OCI-LY7 (cell line): ENCODE measurements around the gene R3HDML. TPM values are rescaled to one million over a fixed set of nuclear protein-coding genes. Genes with fewer than 3 reads are reported as not detected.

Experiments
- BruUV-seq: library from RNA; stranded (reverse); fragments of 400-500 nt; replicated peaks from 2 replicates; lab custom pipeline; 2021; lab: Mats Ljungman, UMichigan
- CTCF ChIA-PET: fragments of 300-600 bp; sonication (Branson Sonifier 250); formaldehyde crosslinking; loops from one replicate; lab custom pipeline; 2022; ENCODE audit warnings: antibody characterized with exemption; ENCODE audit not compliant: unreplicated experiment; lab: Charles Lee
- POLR2A ChIA-PET: fragments of 300-600 bp; sonication (Branson Sonifier 250); formaldehyde crosslinking; loops from one replicate; lab custom pipeline; 2022; ENCODE audit warnings: antibody characterized with exemption; lab: Charles Lee
- DNase-seq: peaks from one replicate; pipeline ENCODE4 v3.0.0-alpha.2; 2015; ENCODE audit warnings: low spot score
- H2AFZ ChIP-seq: fragments of 200-600 bp; sonication (generic), shearing (Covaris generic); 2 replicates; pipeline ENCODE4 v1.6.1; 2014; ENCODE audit warnings: mild to moderate bottlenecking, antibody characterized with exemption, low read length, moderate library complexity
- H3K27ac ChIP-seq: fragments of 200-600 bp; sonication (generic); 2 replicates; pipeline ENCODE4 v1.5.1; 2014; ENCODE audit warnings: mixed run types, low read depth, mild to moderate bottlenecking, moderate library complexity, low read length, inconsistent platforms; ENCODE audit not compliant: poor library complexity, severe bottlenecking
- H3K36me3 ChIP-seq: fragments of 200-600 bp; sonication (generic); 2 replicates; pipeline ENCODE4 v1.6.1; 2014; ENCODE audit warnings: mild to moderate bottlenecking, antibody characterized with exemption, low read length, moderate library complexity, mixed read lengths; ENCODE audit not compliant: insufficient read depth
- H3K4me1 ChIP-seq: fragments of 200-600 bp; sonication (generic); 2 replicates; pipeline ENCODE4 v1.5.1; 2014; ENCODE audit warnings: mild to moderate bottlenecking, low read length; ENCODE audit not compliant: insufficient read depth, poor library complexity, severe bottlenecking
- H3K4me2 ChIP-seq: fragments of 200-600 bp; sonication (generic); 2 replicates; pipeline ENCODE4 v1.6.1; 2014; ENCODE audit warnings: mild to moderate bottlenecking, low read length
- H3K4me3 ChIP-seq: fragments of 200-600 bp; sonication (generic); 2 replicates; pipeline ENCODE4 v1.5.1; 2014; ENCODE audit warnings: mild to moderate bottlenecking, low read depth, low read length; ENCODE audit not compliant: poor library complexity, severe bottlenecking
- H3K79me2 ChIP-seq: fragments of 200-600 bp; sonication (generic); 2 replicates; pipeline ENCODE4 v1.6.1; 2016; ENCODE audit warnings: low read depth, mild to moderate bottlenecking, low read length, moderate library complexity, mixed read lengths; ENCODE audit not compliant: insufficient read depth
- H3K9me2 ChIP-seq: fragments of 200-600 bp; sonication (generic); 2 replicates; pipeline ENCODE4 v1.6.1; 2016; ENCODE audit warnings: mild to moderate bottlenecking, low read length, mixed read lengths; ENCODE audit not compliant: insufficient read depth
- H3K9me3 ChIP-seq: fragments of 200-600 bp; sonication (generic); 2 replicates; pipeline ENCODE4 v1.6.1; 2014; ENCODE audit warnings: mild to moderate bottlenecking, mixed run types, low read length, mixed read lengths
- H4K20me1 ChIP-seq: fragments of 200-600 bp; sonication (generic); 2 replicates; pipeline ENCODE4 v1.6.1; 2014; ENCODE audit warnings: mild to moderate bottlenecking, antibody characterized with exemption, low read length, moderate library complexity, mixed read lengths; ENCODE audit not compliant: insufficient read depth
- CTCF ChIP-seq: fragments of 200-600 bp; sonication (generic); conservative IDR thresholded peaks from 2 replicates; pipeline ENCODE4 v1.5.1; 2014; ENCODE audit warnings: mild to moderate bottlenecking, antibody characterized with exemption, low read length, moderate library complexity, mixed read lengths
- EZH2phosphoT487 ChIP-seq: fragments of 200-600 bp; sonication (generic); IDR thresholded peaks from 2 replicates; pipeline ENCODE4 v1.6.1; 2018; ENCODE audit warnings: low read depth, borderline replicate concordance, mild to moderate bottlenecking, mixed run types, antibody characterized with exemption, low read length, moderate library complexity, mixed read lengths
- intact Hi-C: fragments of 100-400 bp; cut with micrococcal nuclease; formaldehyde crosslinking; loops from one replicate; pipeline ENCODE4 v1.10.0; 2022; ENCODE audit not compliant: unreplicated experiment
- total RNA-seq, 2 experiments: library from RNA; depleted of rRNA in 1 of 2; stranded (reverse); fragments of >200 nt in 1 of 2; shearing (Covaris generic) in 1 of 2; gene quantifications; 2 replicates each; pipeline ENCODE4 v1.2.3, GENCODE V29; 2014 to 2022

Gene R3HDML
- total RNA-seq, 2 experiments from 2014 or later: not detected

DNA sequence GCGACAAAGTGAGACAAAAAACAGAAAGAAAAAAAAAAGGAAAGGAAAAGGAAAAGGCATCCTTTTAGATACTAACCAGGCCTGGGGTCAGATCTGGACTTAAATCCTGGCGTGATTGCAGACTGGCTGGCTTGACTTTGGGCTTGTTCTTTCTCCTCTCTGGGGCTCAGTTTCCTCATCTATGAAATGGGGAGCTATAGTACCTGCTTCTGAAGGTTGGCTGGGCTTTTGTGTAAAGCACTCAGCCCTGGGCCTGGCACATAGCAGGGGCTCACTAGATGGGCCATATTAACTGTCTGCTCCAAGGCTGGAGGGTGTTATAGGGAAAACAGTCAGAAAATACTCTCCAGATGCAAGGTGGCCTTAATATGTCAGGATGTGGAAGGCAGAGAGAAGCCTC lies 1.2 kb upstream of the R3HDML start:
- Histone ChIP-seq H3K9me3 (no peaks in the 10 kb centered on the region), H3K9me2 (no peaks in the 10 kb centered on the region), H3K4me3 (no peak overlapping the region), H3K27ac (no peak overlapping the region), H4K20me1 (no peaks in the 10 kb centered on the region), H2AFZ (no peak overlapping the region), H3K4me1 (no peaks in the 10 kb centered on the region), H3K36me3 (no peaks in the 10 kb centered on the region), H3K79me2 (no peaks in the 10 kb centered on the region), H3K4me2 (no peak overlapping the region)
- POLR2A ChIA-PET: no interaction called here
- CTCF ChIA-PET: no interaction called here
- intact Hi-C loops: no loop called here
- BruUV-seq: no TSS peak
- DNase-seq: no peak
- TF ChIP-seq CTCF: no peak
- no peak for TF ChIP-seq EZH2phosphoT487

DNA sequence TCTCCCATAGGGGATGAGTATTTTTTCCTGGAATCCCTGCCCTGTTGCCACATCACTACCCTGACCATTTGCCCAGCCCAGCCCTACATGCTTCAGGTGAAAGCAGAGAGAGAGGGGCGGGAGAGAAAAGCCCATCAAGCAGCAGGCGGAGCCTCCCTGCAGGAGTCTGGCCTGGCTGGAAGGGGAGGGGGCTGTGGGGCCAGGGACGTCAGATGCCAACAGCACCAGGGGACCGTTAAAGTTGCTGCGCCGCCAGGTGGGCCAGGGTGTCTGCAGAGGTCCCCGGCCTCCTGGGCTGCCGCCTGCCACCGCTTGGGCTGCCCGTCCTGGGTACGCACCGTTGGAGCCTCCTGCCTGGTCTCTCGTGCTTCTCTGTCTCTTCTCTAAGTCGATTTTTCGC lies 757 bp upstream of the R3HDML start:
- intact Hi-C loops: no loop called here
- no peaks in the 10 kb centered on the region for H3K36me3 ChIP-seq
- TF ChIP-seq CTCF (no peak), EZH2phosphoT487 (no peak)
- POLR2A ChIA-PET: no interaction called here
- H3K4me2 ChIP-seq: no peak overlapping the region
- no peaks in the 10 kb centered on the region for H4K20me1 ChIP-seq
- H3K4me1 ChIP-seq: no peaks in the 10 kb centered on the region
- BruUV-seq: no TSS peak
- H3K9me2 ChIP-seq: no peaks in the 10 kb centered on the region
- DNase-seq: no peak
- H3K9me3 ChIP-seq: no peaks in the 10 kb centered on the region
- CTCF ChIA-PET: no interaction called here
- no peak overlapping the region for H3K27ac ChIP-seq
- no peak overlapping the region for H3K4me3 ChIP-seq
- H2AFZ ChIP-seq: no peak overlapping the region
- no peaks in the 10 kb centered on the region for H3K79me2 ChIP-seq

DNA sequence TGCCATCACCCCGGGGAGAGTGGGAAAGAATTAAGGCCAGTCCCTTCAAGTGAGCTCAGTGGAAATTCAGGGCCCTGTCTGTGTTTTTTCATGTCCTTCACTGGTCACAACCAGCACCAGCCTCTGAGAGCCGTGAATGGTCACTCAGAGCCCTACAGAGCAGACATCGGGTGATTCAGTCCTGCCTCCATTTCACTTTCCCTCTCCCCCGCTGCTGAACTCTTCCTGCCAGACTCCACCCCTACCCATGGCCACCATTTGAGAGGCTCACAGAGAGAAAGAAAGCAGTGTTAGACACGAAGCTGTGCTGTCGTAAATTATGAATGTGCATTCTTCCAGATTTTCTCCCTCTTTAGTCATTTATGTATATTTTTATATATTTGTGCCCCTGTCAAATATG lies 5.4 kb downstream of the R3HDML start:
- H3K27ac ChIP-seq: no peak overlapping the region
- no peaks in the 10 kb centered on the region for H3K9me3 ChIP-seq
- intact Hi-C loops: no loop called here
- H3K4me1 ChIP-seq: no peaks in the 10 kb centered on the region
- H3K4me2 ChIP-seq: no peak overlapping the region
- no peak for TF ChIP-seq EZH2phosphoT487
- H3K36me3 ChIP-seq: no peaks in the 10 kb centered on the region
- POLR2A ChIA-PET: interaction anchor here (0.6 kb wide), 1 partner anchor 160 kb away, joined by 3 read pairs; no protein-coding TSS in a partner anchor
- BruUV-seq: no TSS peak
- H2AFZ ChIP-seq: no peak overlapping the region
- no peaks in the 10 kb centered on the region for H3K9me2 ChIP-seq
- no peaks in the 10 kb centered on the region for H4K20me1 ChIP-seq
- CTCF ChIA-PET: no interaction called here
- H3K79me2 ChIP-seq: no peaks in the 10 kb centered on the region
- DNase-seq: no peak
- no peak overlapping the region for H3K4me3 ChIP-seq
